K562 (cell line): Measurements from ENCODE around the gene MYO1A. TPM values are rescaled to one million over a fixed set of nuclear protein-coding genes. Genes with fewer than 3 reads are reported as not detected.

Experiments used
- CBX5 ChIP-seq: IDR thresholded peaks from 2 replicates; pipeline ENCODE4 v1.6.1; 2014; ENCODE audit warnings: low read depth, borderline replicate concordance
- FOXJ2 ChIP-seq: fragments of 200-800 bp; sonication (Bioruptor generic); IDR thresholded peaks from 2 replicates; pipeline ENCODE4 v1.6.1; 2016; ENCODE audit warnings: missing genetic modification characterization, missing compliant biosample characterization
- FUS ChIP-seq: fragments of 200-400 bp; formaldehyde crosslinking; optimal IDR thresholded peaks from 2 replicates; pipeline ENCODE3; 2017; ENCODE audit warnings: low read depth, low read length
- KHSRP ChIP-seq: fragments of 450-650 bp; IDR thresholded peaks from 2 replicates; pipeline ENCODE4 v1.6.1; 2017
- MAZ ChIP-seq, 2 experiments: fragments of 450-650 bp in 1 of 2; sonication (generic) in 1 of 2; formaldehyde crosslinking; IDR thresholded peaks in 1 of 2; conservative IDR thresholded peaks in 1 of 2; 2 replicates each; pipeline versions ENCODE4 v1.4.0 to v1.5.0; 2020; ENCODE audit warnings: mild to moderate bottlenecking in 1 of 2, missing genetic modification reagents in 1 of 2
- NFE2L1 ChIP-seq: fragments of 450-650 bp; IDR thresholded peaks from 2 replicates; pipeline ENCODE4 v1.6.1; 2016; ENCODE audit warnings: missing genetic modification characterization, low read depth, mild to moderate bottlenecking, missing compliant biosample characterization, moderate library complexity, borderline replicate concordance
- POLR3A ChIP-seq: IDR thresholded peaks from 2 replicates; pipeline ENCODE4 v1.6.1; 2011; ENCODE audit warnings: borderline replicate concordance, mild to moderate bottlenecking, moderate library complexity; ENCODE audit not compliant: insufficient read length, insufficient read depth; ENCODE audit errors: extremely low read depth
- RBM14 ChIP-seq: fragments of 200-400 bp; formaldehyde crosslinking; IDR thresholded peaks from 2 replicates; pipeline ENCODE4 v1.6.1; 2018; ENCODE audit warnings: low read depth, mild to moderate bottlenecking, low read length, moderate library complexity, borderline replicate concordance; ENCODE audit not compliant: insufficient read depth
- SMARCB1 ChIP-seq: IDR thresholded peaks from 2 replicates; pipeline ENCODE4 v1.6.1; 2011; ENCODE audit warnings: improper control_type of control experiment, low read depth; ENCODE audit not compliant: insufficient read length
- SMC3 ChIP-seq: conservative IDR thresholded peaks from 2 replicates; pipeline ENCODE4 v1.6.1; 2011; ENCODE audit warnings: low read depth, low read length, improper control_type of control experiment; ENCODE audit not compliant: insufficient read depth
- TFAM ChIP-seq: fragments of 250-450 bp; sonication (Bioruptor Pico); conservative IDR thresholded peaks from 2 replicates; pipeline ENCODE4 v1.5.0; 2021; ENCODE audit warnings: mild to moderate bottlenecking, moderate library complexity
- XRCC5 ChIP-seq: fragments of 200-400 bp; formaldehyde crosslinking; IDR thresholded peaks from 2 replicates; pipeline ENCODE4 v1.6.1; 2017; ENCODE audit warnings: low read depth, mild to moderate bottlenecking, low read length
- ZBTB2 ChIP-seq: fragments of 450-650 bp; IDR thresholded peaks from 2 replicates; pipeline ENCODE4 v1.6.1; 2016; ENCODE audit warnings: antibody characterized with exemption
- ZKSCAN8 ChIP-seq: fragments of 200-800 bp; sonication (Bioruptor generic); IDR thresholded peaks from 2 replicates; pipeline ENCODE4 v1.6.1; 2016; ENCODE audit warnings: missing genetic modification characterization, missing compliant biosample characterization
- ZNF24 ChIP-seq: fragments of 450-650 bp; IDR thresholded peaks from 2 replicates; pipeline ENCODE4 v1.6.1; 2016
- ZNF518B ChIP-seq: fragments of 250-450 bp; sonication (Bioruptor Pico); IDR thresholded peaks from 2 replicates; pipeline ENCODE4 v1.5.0; 2021; ENCODE audit warnings: mild to moderate bottlenecking, moderate library complexity
- ZNF551 ChIP-seq: fragments of 250-450 bp; sonication (Bioruptor Pico); IDR thresholded peaks from 2 replicates; pipeline ENCODE4 v1.5.0; 2021; ENCODE audit warnings: mild to moderate bottlenecking, moderate library complexity
- polyA plus RNA-seq, 8 experiments: library from polyadenylated mRNA; depleted of rRNA in 4 of 8; stranded (reverse) in 5 of 8; unstranded in 3 of 8; fragments of >200 nt; fragmentation: Nextera tagmentation in 2 of 8; fragmentation: Illumina TruSeq in 1 of 8; extraction: Ambion mirVana in 2 of 8; extraction: Trizol in 1 of 8; gene quantifications; 2 replicates each; pipeline versions ENCODE4 v1.2.1 to v1.2.3, GENCODE V29; 2011 to 2014; ENCODE audit warnings: inconsistent platforms in 1 of 8, missing spikeins in 1 of 8
- total RNA-seq, 7 experiments: library from RNA; depleted of rRNA in 6 of 7; stranded (reverse); fragments of >200 nt in 6 of 7; fragmentation: Illumina TruSeq in 2 of 7; extraction: Trizol in 2 of 7; gene quantifications; 2 replicates each; pipeline versions ENCODE4 v1.2.1 to v1.2.3, GENCODE V29; 2011 to 2021; ENCODE audit warnings: low replicate concordance in 1 of 7
- TF ChIP-seq, protein P1 (sequence below), 2 experiments: IDR thresholded peaks; 2 replicates each; pipeline ENCODE4 v1.6.1; 2012; ENCODE audit warnings: improper control_type of control experiment in 2 of 2, low read depth in 2 of 2, low read length in 2 of 2, borderline replicate concordance in 1 of 2
- TF ChIP-seq, protein P2 (sequence below): IDR thresholded peaks from 2 replicates; pipeline ENCODE4 v1.6.1; 2016; ENCODE audit warnings: missing genetic modification characterization, missing compliant biosample characterization

The MYO1A gene
- total and polyA plus RNA-seq, 9 of the 15 experiments (the other 6 are each of a cell fraction or from before 2014, with no cell fraction given): 0.03 to 0.29 (median 0.14) TPM; not detected in 2

GRCh38 chr12:56988207-56988739 lies 61.7 kb downstream of the MYO1A start (continued):
- TF ChIP-seq ZNF518B (CRISPR knock-in tag) (no peak), NFE2L1 (tag) (no peak), SMARCB1 (peak; percentile 86), ZKSCAN8 (CRISPR knock-in tag) (peak; percentile 98), XRCC5 (peak; percentile 47; the same call in 1 of the 2 replicates), FUS (no peak), CBX5 (0 out of 2 replicates have a peak, but pooled peaks have one; percentile 21), SMC3 (no peak), FOXJ2 (tag) (peak; percentile 83), ZBTB2 (peak; percentile 87), TFAM (CRISPR knock-in tag) (no peak), RBM14 (no peak), ZNF24 (peak; percentile 42; the same call in 1 of the 2 replicates), POLR3A (no peak), KHSRP (peak; percentile 81), MAZ (CRISPR knock-in tag; conservative IDR thresholded peaks at IDR 0.05 in 1 of 2, IDR thresholded peaks at IDR 0.05 in 1 of 2) (peak; percentile 80 to 90), ZNF551 (CRISPR knock-in tag) (no peak)
- TF ChIP-seq, protein P1, sequence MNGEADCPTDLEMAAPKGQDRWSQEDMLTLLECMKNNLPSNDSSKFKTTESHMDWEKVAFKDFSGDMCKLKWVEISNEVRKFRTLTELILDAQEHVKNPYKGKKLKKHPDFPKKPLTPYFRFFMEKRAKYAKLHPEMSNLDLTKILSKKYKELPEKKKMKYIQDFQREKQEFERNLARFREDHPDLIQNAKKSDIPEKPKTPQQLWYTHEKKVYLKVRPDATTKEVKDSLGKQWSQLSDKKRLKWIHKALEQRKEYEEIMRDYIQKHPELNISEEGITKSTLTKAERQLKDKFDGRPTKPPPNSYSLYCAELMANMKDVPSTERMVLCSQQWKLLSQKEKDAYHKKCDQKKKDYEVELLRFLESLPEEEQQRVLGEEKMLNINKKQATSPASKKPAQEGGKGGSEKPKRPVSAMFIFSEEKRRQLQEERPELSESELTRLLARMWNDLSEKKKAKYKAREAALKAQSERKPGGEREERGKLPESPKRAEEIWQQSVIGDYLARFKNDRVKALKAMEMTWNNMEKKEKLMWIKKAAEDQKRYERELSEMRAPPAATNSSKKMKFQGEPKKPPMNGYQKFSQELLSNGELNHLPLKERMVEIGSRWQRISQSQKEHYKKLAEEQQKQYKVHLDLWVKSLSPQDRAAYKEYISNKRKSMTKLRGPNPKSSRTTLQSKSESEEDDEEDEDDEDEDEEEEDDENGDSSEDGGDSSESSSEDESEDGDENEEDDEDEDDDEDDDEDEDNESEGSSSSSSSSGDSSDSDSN (IDR thresholded peaks at IDR 0.05; ENCODE audit: borderline replicate concordance in 1 of 2, low read depth in 2 of 2, low read length in 2 of 2): 0 out of 4 replicates have a peak, but pooled peaks of 1 of the 2 experiments have one; percentile 30
- TF ChIP-seq, protein P2, sequence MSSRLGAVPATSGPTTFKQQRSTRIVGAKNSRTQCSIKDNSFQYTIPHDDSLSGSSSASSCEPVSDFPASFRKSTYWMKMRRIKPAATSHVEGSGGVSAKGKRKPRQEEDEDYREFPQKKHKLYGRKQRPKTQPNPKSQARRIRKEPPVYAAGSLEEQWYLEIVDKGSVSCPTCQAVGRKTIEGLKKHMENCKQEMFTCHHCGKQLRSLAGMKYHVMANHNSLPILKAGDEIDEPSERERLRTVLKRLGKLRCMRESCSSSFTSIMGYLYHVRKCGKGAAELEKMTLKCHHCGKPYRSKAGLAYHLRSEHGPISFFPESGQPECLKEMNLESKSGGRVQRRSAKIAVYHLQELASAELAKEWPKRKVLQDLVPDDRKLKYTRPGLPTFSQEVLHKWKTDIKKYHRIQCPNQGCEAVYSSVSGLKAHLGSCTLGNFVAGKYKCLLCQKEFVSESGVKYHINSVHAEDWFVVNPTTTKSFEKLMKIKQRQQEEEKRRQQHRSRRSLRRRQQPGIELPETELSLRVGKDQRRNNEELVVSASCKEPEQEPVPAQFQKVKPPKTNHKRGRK (tag): no peak
